Bone marrow (tissue), 2 donors: ENCODE results near the gene SYNGAP1.

Source experiments
- DNase-seq, 2 donors: peaks; one replicate each; lab custom pipeline; 2025; lab: John Stamatoyannopoulos, UW

The SYNGAP1 gene

DNA sequence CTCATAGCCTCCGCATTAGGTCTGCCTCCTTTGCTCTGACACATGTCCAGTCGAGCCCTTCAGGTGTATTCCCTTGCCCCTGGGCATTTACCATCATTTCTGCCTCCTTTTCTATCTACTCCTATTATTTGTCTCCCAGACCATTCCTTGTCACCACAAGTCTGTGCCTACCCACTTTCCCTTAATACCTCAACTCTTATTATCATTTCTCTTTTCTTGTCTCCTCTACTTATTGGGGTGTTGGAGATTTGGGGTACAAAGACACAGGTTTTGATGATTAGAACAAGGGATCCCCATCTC is 1.4 kb downstream of the SYNGAP1 start:
- no peak for DNase-seq

DNA sequence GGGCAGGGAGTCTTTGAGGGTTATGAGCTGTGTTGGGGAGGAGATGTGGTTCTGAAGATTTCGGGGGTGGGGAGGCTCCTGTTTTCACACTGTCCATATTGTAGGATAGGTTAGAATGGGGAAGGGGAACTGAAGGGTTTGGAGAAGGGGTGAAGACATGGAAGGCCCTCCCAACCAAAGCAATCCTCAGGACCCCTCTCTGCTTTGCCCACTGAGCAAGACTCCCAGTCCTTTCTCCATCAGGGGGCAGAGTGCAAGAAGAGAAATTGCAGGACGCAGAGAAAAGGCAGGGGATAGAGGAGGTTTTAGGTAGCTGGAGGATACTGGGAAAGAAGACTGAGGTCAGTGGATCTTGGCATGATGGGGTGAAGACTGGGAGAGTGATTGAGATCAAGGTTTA is 3.9 kb downstream of the SYNGAP1 start:
- no peak for DNase-seq

DNA sequence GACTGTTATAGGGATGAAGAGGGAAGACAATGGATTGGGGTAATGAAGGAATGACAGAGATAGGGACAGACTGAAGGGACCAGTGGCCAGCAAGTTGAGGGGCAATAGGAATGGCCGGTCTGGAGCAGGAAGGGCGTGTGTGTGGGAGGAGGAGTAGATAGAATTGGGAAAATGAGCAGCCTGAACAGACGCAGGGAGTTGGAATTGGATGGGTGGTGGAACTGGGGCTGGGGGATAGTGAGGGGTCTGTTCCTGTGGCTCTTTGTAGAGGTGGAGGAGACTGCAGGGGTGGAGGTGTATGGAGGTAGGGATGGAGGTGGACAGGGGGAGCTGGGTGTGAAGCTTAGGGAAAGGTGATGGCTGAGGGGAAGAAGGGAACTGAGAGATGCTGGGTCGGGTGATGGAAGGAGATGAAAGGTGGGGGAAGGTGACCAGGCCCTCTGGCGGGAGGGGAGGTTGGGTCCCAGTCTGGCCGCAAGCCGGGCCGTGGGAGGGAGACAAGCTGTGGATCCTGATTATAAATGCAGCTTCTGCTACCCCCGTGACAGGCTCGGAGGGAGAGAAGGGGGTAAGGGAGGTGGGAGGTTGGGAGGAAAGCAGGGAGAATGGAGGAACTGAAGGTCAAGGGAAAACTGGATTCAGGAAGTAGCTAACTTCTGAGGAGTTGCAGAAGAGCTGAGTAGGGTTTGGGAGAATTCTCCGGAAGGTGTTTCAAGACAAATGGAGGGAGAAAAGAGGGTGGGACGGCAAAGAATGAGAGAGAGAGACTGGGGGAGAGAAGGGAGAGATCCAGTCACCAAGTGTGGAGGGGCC is 5.2 kb downstream of the SYNGAP1 start:
- DNase-seq, result no peak

DNA sequence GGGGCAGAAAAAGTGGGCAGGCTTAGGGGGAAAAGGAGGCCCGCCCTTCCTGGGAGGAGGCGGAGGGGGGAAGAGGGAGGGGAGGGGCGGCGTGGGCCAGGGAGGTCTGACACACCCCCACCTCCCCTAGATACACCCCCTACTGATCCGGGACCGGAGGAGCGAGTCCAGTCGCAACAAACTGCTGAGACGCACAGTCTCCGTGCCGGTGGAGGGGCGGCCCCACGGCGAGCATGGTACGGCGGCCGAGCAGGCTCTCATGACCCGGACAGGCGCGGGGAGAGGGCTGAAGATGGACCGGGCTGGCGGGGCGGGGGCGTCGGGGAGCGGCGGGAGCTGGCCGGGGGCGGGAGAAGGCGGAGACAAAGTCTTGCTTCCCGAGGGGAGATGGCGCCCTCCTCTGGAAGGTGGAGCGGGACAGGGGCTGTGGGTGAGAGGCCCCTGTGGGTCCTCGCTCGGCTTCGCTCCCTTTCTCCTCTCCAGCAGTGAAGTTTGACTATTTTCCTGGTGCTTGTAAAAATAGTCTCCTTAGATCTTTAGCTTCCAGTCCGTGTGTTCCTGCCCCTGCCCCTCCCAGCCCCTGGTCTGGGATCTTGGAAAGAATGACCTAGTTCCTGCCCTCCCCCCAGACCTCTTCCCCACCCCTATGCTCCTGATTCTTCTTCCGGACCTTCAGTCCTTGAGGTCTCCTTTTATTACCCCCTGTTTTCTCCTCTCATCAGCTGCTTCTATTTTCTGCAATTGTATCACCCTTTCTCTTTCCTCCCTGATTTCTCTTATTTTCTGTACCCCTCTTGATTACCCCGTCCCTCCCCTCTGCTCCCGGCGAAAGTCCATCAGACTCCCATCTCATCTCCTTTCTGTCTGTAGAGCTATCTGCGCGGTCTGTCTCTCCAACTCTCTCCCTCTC is 6.1 kb downstream of the SYNGAP1 start:
- DNase-seq, result peak; percentile 60 to 85

DNA sequence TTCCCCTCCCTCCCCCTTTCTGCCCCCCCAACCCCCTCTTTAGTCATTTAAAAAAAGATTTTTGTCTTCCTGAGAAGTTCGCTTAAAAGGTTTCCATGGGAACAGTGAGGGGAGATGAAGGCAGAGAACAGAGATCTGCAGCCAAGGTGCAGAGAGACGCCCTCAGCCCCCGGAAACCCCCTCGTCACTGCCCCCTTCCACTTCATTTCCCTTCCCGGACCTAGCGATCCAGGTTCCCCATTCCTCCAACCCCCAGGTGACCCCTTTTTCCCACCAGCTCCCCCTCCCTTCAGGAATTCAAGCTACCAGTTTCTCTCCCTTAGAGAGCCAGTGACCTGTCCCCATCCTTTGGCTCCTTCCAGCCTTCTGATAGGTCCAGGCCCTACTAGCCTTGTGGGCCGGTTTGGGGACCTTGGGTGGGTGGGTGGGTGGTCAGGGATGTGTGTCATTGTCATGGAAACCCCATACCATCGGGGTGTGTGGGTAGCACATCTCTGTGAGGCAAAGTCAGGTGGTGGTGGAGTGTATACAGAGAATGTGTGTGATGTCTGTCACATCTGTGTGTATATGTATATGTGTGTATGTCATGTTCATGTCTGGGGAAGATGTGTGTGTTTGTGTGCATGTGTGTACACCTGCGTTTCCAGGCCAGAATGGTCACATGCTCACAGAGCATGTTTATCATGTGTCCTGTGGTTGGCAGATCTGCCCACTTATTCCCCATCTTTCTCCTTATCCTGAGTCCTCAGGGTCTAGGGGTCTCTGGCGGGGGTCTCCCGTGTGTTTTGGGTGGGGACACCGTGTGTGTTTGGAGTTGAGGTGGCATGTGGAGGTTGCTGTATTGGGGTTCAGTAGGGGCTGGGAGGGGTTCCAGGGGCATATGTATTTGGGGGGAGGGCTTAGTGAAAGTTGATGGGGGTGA is 7.0 kb downstream of the SYNGAP1 start:
- no peak for DNase-seq

DNA sequence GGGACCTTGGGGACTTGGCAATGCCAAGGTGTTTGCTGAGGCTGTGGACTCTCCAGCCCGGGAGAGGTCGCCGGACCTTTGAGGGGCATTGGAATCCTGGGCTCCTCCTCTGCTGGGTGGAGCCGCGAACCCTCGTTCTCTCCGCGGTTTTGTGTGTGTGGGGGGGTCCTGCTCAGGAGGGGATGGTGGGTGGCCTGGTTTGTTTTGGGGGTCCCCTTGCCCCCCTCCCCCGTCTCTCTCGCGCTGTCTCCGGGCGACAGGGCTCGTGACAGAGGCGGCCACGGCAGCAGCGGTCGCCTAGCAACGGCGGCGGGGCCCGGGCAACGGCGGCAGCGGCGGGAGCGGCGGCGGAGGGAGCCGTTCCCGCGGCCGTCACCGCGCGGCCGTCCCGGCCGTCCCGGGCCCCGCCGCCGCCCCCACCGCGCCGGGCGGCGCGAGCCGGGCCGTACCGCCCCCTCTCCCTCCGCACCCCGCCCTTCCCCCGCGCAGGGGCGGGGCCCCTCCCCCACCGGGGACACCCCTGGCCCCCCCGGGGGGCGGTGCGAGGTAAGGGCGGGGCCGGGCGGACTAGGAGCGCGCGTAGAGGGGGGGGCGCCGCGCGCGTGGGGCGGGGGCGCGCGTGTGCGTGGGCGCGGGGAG is 7.8 kb downstream of the SYNGAP1 start:
- DNase-seq, result no peak

DNA sequence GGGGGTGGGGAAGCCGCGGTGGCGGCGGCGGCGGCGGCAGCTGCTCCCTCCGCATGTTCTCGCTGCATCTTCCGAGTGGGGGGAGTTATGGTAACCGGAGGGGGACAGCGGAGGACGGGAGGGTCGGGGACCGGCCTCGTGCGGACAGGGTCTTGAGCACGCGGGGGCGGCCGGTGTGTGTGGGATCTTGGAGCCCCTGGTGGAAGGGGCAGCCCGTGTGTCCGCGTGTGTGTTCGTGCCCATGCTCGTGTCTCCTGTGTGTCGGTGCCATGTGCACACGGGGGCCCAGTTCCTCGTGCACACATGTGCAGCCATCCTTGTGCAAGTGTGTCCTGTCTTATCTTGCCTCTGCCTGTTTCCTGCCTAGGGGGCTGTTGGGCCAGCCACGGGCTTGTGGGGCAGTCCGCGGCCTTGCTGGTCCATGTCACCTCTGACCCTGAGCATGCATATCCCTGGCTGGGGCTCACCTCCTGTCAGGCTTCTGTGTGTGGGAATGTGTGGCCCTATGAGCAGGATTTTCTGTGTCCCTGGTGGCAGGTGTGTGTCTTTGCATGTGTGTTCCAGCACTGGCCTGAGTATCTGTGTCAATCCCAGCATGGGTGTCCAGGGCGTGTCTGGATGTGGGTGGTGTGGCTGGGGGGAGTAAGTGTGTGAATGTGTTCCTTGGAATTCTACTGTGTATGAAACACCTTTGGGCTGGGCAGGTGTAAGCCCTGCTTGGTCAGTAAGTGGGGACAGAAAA is 8.5 kb downstream of the SYNGAP1 start:
- DNase-seq, result peak in 1 of 2 donors; percentile 27

DNA sequence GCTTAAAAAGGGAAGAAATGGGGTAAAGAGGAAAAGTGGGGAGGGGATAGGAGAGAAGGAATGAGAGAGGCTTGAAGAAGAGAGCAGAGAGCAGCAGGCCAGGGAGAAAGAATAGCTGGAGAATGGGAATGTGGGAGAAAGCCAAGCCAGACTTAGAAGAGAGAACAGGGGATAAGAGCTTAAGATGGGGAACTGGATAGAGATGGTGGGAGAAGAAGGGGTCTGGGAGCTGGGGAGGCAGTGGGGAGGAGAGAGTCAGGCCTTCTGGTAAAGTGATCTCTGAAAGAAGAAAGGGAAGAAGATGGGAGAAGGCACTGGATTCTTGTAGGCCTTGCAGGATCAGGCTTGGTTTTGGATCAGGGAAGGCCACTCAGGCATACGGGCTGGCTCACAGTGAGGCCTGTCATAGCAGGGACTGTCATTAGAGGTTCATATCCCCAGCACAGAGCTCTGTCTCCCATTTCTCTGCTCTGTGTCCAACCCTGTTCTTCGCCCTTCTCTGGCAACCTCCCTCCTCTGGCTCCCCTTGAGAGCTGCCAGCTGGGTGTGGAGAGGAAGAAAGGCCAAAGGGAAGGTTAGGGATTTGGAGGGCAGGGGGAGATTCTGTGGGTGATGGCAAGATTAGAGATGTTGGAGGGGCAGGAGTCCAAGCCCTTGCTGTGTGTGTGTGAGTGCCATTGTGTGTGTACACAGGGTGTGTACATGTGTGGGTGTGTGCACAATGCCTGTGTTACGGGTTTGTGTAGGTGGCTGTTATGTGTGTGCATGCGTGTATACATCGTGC is 9.3 kb downstream of the SYNGAP1 start:
- DNase-seq, result no peak

DNA sequence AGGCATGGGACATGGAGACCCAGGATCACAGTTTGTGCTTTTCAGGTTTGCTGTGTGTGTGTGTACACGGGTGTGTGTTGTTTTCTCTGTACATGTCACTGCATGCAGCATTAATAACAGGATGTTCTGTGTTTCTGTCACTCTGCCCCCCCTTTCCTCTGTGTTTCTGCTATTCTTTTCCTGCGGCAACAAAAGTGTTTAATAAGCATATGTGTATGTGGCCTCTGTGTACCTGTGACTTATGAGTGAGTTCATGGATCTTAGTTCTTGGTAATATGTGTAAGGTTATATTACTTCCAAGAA is 9.8 kb downstream of the SYNGAP1 start:
- DNase-seq, result no peak

DNA sequence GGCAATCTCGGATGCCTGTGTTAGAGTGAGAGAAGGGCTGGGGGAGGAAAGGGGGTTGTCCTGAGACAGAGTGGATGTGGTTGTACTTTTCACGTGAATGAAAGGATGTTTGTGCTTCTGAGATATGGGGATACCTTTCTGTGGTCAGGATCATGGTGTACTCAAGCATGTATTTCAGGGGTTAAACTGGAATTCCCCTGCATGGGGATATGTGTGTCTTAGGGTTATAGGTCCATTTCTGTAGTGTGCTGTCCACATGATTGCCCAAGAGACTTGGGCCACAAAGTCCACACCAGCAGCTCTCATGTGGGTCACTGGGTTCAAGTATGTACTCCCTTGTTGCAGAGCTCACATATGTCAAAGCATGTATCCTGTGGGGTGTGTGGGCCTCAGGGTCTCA is 10.5 kb downstream of the SYNGAP1 start:
- DNase-seq, result no peak

DNA sequence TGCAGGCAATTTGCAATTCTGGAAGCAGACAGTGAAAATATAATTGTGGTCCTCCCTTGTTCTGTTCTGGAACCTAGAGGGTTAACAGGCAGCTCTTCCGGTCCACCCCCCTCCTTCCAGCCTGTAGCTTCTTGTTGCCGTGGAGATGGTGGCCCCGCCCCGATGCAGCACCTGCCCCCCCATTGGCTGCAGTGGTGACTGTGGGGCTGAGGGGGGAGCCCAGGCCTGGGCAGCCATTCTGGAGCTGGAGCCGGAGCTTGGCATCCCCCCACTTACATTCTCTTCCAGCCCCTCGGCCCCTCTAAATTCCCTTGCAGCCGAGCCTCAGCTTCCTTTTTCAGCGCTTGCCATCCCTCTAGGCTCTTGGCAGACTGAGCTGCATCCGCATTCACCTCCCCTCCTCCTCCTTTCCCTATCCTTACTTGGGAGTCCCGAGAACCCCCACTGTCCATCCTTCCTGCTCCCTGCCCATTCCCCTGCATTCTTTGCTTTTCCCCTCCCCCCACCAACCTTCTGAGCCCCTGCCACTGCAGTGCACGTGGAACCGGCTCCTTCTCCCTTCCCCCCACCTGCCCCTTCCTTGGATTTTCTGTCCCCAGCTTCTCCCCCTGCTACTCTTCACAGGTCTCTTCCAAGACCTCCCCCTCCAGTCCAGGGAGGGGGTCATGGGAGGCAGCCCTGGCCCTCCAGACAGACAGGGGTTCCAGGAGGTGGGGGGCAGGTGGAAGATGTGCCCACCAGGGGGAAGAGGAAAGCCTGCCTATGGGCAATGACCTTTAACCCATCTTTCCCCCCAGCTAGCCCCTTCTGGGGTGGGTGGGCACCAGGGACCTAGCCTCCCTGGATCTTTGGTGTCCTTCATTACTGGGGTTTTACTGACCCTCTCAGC is 11.4 kb downstream of the SYNGAP1 start:
- no peak for DNase-seq

DNA sequence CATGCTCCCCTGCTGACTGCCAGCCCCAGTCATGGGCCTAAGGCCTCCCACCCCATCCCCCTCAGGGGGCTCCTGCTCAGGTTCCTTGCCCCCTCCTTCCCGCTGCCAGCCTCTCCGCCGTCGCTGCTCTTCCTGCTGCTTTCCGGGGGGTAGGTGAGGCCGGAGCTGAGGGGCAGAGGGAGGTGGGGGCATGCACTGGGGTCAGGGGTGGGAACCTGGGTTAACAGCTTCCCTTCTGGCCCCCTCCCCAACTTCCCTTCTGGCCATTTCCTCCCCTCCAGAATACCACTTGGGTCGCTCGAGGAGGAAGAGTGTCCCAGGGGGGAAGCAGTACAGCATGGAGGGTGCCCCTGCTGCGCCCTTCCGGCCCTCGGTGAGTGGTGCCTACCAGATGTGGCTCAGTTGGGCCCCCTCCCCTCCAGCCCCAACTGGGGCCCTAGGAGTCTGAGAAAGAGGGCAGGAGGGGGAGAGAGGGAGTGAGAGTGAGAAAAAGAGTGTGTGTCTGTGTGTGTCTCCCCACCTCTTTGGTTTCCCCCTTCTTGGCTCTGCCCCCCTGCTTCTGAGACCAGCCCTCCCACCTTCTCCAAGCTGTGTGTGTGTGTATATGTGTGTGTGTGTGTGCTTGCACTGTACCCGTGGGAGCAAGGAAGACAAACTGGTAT is 12.1 kb downstream of the SYNGAP1 start:
- DNase-seq, result peak in 1 of 2 donors; percentile 21

DNA sequence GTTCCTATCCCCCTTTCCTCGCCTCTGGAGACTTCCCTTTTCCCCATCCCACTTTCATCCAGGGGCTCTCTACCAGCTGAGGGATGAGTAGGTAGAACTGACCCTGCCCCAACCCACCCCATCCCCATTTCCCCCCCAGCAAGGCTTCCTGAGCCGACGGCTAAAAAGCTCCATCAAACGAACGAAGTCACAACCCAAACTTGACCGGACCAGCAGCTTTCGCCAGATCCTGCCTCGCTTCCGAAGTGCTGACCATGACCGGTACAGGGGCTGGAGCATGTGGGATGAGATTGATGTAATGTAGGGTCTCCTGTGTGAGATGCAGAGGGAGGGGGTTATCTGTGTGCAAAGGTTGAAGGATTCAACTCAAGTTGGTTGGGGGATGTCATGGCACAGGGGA is 12.7 kb downstream of the SYNGAP1 start:
- DNase-seq, result no peak

DNA sequence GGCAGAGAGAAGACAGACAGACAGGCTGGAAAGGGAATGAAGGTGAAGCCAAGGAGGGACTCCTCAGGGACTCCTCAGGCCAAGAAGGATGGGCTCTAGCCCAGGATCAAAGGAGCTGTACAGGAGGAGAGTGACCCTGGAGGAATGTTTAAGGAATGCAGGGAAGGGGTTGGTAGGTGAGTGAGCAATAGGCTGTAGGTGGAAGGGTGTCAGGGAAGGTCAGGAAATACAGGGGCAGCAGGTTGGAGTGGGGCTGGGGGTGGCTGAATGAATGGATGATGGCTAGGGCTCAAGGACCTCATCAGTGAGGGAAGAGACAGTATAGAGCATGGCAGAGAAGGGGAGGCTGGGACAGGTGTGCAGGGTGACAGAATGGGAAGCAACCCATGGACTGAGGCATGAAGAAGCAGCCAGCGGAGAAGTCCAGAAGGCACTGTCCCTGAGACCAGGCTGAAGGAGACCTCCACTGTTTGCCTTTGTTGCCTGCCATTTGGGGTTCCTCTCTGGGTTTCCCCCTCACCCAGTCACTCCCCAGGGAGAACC is 13.2 kb downstream of the SYNGAP1 start:
- no peak for DNase-seq

DNA sequence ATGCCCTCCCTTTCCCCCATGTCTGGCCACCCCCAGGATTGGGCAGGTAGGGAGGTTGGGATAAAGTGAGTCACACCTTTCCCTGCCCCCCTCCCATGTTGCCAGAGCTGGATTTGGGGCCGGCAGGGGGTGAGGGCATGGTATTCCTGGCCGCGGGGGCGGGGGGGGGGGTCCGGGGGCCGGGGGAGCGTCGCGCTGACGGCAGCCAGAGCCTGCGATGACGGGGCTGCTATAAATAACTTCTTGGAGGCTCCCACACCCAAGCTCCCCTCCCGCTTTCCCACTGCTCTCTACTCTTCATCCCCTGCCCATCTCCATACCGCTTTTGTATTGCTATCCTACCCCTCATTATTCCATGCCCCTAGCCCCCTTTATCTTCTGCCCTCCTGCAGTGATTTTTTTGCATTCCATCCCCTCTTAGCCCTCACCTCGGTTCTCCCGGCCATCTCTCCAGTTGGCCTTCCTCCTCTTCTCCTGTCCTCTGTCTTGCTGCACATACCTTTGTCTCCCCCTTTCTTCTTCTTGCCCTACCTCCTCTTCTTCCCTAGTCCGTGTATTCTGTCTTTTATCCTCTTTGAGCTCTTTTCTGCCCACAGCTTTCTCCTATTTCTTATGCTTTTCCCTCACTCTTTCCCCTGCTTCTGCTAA is 13.8 kb downstream of the SYNGAP1 start:
- no peak for DNase-seq

DNA sequence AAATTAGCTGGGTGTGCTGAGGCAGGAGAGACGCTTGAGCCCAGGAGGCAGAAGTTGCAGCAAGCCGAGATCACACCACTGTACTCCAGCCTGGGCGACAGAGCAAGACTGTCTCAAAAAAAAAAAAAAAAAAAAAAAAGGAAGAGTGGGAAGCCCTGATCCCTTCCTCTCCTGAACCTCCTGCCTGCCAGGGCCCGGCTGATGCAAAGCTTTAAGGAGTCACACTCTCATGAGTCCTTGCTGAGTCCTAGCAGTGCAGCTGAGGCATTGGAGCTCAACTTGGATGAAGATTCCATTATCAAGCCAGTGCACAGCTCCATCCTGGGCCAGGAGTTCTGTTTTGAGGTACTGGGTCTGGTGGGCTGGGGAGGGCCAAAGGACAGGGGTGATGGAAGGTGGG is 15.1 kb downstream of the SYNGAP1 start:
- no peak for DNase-seq

DNA sequence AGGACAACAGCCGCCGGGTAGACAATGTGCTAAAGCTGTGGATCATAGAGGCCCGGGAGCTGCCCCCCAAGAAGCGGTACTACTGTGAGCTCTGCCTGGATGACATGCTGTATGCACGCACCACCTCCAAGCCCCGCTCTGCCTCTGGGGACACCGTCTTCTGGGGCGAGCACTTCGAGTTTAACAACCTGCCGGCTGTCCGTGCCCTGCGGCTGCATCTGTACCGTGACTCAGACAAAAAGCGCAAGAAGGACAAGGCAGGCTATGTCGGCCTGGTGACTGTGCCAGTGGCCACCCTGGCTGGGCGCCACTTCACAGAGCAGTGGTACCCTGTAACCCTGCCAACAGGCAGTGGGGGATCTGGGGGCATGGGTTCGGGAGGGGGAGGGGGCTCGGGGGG is 17.8 kb downstream of the SYNGAP1 start:
- no peak for DNase-seq

DNA sequence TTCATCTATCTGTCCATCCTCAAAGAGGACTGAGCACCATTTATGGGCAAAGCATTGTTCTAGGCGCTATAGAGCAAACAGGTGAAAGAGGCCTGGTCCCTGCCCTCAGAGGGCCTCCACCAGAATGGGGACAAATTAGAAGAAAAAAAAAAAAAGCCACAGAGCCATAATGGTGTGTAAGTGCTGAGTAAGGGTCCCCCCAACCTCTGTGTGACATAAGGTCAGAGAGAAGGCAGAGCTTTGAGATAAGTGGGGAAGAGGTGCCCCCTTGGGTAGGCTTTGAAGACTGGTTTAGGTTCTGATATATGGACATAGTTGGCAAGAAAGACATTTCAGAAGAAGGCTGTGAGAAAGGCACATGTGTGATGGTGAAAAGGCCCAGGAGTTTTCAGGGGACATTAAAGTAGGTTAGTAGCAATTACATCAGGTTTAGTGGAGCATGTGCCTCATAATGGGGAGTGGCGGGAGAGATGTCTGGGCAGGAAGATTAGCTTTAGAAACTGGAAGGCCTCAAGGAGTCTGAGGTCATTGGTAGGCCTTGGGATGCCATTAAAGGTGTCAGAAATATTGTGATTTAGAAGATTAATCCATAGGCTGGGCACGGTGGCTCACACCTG is 19.2 kb downstream of the SYNGAP1 start:
- DNase-seq, result no peak
